HUES64 (cell line): Measurements from ENCODE around the gene HYAL4.
"Not testable (repeated sequence)": the region's sequence is repeated elsewhere in the genome, so short reads cannot be mapped to it uniquely, and the experiment has no call there.

Source experiments
- H3K27ac ChIP-seq: 2 replicates; pipeline ENCODE4 v1.7.0; 2013; ENCODE audit warnings: low read depth, low read length, inconsistent platforms
- H3K27me3 ChIP-seq: 2 replicates; pipeline ENCODE4 v1.6.1; 2013; ENCODE audit warnings: mild to moderate bottlenecking, low read length; ENCODE audit not compliant: insufficient read depth
- H3K36me3 ChIP-seq: 2 replicates; pipeline ENCODE4 v1.6.1; 2013; ENCODE audit warnings: mild to moderate bottlenecking, low read length; ENCODE audit not compliant: insufficient read depth
- H3K4me1 ChIP-seq: 2 replicates; pipeline ENCODE4 v1.6.1; 2013; ENCODE audit warnings: mild to moderate bottlenecking, low read length, moderate library complexity; ENCODE audit not compliant: insufficient read depth
- H3K4me3 ChIP-seq: 2 replicates; pipeline ENCODE4 v1.5.1; 2013; ENCODE audit warnings: mild to moderate bottlenecking, low read length, moderate library complexity
- H3K9ac ChIP-seq: 2 replicates; pipeline ENCODE4 v1.6.1; 2013; ENCODE audit warnings: mild to moderate bottlenecking, low read depth, low read length
- H3K9me3 ChIP-seq: 2 replicates; pipeline ENCODE4 v1.6.1; 2013; ENCODE audit warnings: low read depth, low read length; ENCODE audit not compliant: insufficient read depth
- WGBS: fragments of 150-250, 120-280 bp; methylation state at CpG from one replicate; pipeline ENCODE4 v1.1.7; 2013; ENCODE audit warnings: missing lambda C conversion rate; 5-methylcytosine and 5-hydroxymethylcytosine counted together

Gene HYAL4

GRCh38 chr7:123819001-123819400, 26.0 kb upstream of the HYAL4 start:
- Histone ChIP-seq H3K27ac (no peak overlapping the region), H3K36me3 (no peaks in the 10 kb centered on the region), H3K27me3 (no peaks in the 10 kb centered on the region), H3K9me3 (no peaks in the 10 kb centered on the region), H3K4me3 (no peak overlapping the region), H3K4me1 (no peaks in the 10 kb centered on the region), H3K9ac (no peak overlapping the region)
- WGBS = 84% methylated on average over 3 of the region's 4 CpGs

- H3K9me3 ChIP-seq = not testable (repeated sequence)
These were observed 25.2 kb upstream of the HYAL4 start for GRCh38 chr7:123819795-123820194.

GRCh38 chr7:123820864-123821263, 24.1 kb upstream of the HYAL4 start:
- Histone ChIP-seq H3K27ac (no peak overlapping the region), H3K9me3 (no peaks in the 10 kb centered on the region), H3K9ac (no peak overlapping the region), H3K4me1 (no peaks in the 10 kb centered on the region), H3K4me3 (no peak overlapping the region), H3K27me3 (no peaks in the 10 kb centered on the region), H3K36me3 (no peaks in the 10 kb centered on the region)
- WGBS = 99% methylated on average over 2 of the region's 2 CpGs

More at GRCh38 chr7:123819795-123820194, 25.2 kb upstream of the HYAL4 start:
- H3K27ac ChIP-seq, H3K36me3 ChIP-seq, H3K4me1 ChIP-seq, H3K27me3 ChIP-seq, H3K4me3 ChIP-seq, H3K9ac ChIP-seq: not testable (repeated sequence)
- 96% methylated on average over 4 of the region's 4 CpGs for WGBS

GRCh38 chr7:123821320-123821719, 23.6 kb upstream of the HYAL4 start:
- Histone ChIP-seq H3K27ac (no peak overlapping the region), H3K27me3 (no peaks in the 10 kb centered on the region), H3K9ac (no peak overlapping the region), H3K36me3 (no peaks in the 10 kb centered on the region), H3K9me3 (no peaks in the 10 kb centered on the region), H3K4me3 (no peak overlapping the region), H3K4me1 (no peaks in the 10 kb centered on the region)
- no CpG with 5 or more reads among the region's 1 CpG for WGBS

- no peaks in the 10 kb centered on the region for H3K9me3 ChIP-seq
- no peak overlapping the region for H3K27ac ChIP-seq
- WGBS = 92% methylated on average over 3 of the region's 3 CpGs
- H3K27me3 ChIP-seq = no peaks in the 10 kb centered on the region
- no peak overlapping the region for H3K4me3 ChIP-seq
- no peaks in the 10 kb centered on the region for H3K4me1 ChIP-seq
- no peaks in the 10 kb centered on the region for H3K36me3 ChIP-seq
- H3K9ac ChIP-seq = no peak overlapping the region
These were observed 20.8 kb upstream of the HYAL4 start for GRCh38 chr7:123823898-123824753.

GRCh38 chr7:123824754-123825067, 20.3 kb upstream of the HYAL4 start:
- no peaks in the 10 kb centered on the region for H3K36me3 ChIP-seq
- 60% methylated on average over 1 of the region's 1 CpG for WGBS
- no peak overlapping the region for H3K27ac ChIP-seq
- no peak overlapping the region for H3K4me3 ChIP-seq
- no peaks in the 10 kb centered on the region for H3K9me3 ChIP-seq
- H3K4me1 ChIP-seq = no peaks in the 10 kb centered on the region
- no peak overlapping the region for H3K9ac ChIP-seq
- no peaks in the 10 kb centered on the region for H3K27me3 ChIP-seq

- Histone ChIP-seq H3K9ac (no peak overlapping the region), H3K4me3 (no peak overlapping the region), H3K27ac (no peak overlapping the region), H3K9me3 (no peaks in the 10 kb centered on the region), H3K27me3 (no peaks in the 10 kb centered on the region), H3K36me3 (no peaks in the 10 kb centered on the region), H3K4me1 (no peaks in the 10 kb centered on the region)
- WGBS = 92% methylated on average over 2 of the region's 2 CpGs
These were observed 16.2 kb upstream of the HYAL4 start for GRCh38 chr7:123828805-123829204.

- no peaks in the 10 kb centered on the region for H3K9me3 ChIP-seq
- no peak overlapping the region for H3K4me3 ChIP-seq
- 92% methylated on average over 4 of the region's 4 CpGs for WGBS
- no peaks in the 10 kb centered on the region for H3K36me3 ChIP-seq
- no peaks in the 10 kb centered on the region for H3K4me1 ChIP-seq
- H3K27me3 ChIP-seq = no peaks in the 10 kb centered on the region
- no peak overlapping the region for H3K9ac ChIP-seq
- no peak overlapping the region for H3K27ac ChIP-seq
These were observed 8.3 kb upstream of the HYAL4 start for GRCh38 chr7:123836656-123837055.

- not testable (repeated sequence) for H3K4me3 ChIP-seq, H3K9me3 ChIP-seq, H3K36me3 ChIP-seq, H3K4me1 ChIP-seq, H3K9ac ChIP-seq, H3K27ac ChIP-seq, H3K27me3 ChIP-seq
- WGBS = 86% methylated on average over 1 of the region's 2 CpGs
These were observed 5.9 kb upstream of the HYAL4 start for GRCh38 chr7:123839106-123839505.

GRCh38 chr7:123844142-123844541, 827 bp upstream of the HYAL4 start:
- not testable (repeated sequence) for H3K27ac ChIP-seq, H3K9me3 ChIP-seq, H3K9ac ChIP-seq, H3K4me3 ChIP-seq, H3K4me1 ChIP-seq, H3K36me3 ChIP-seq, H3K27me3 ChIP-seq
- 95% methylated on average over 7 of the region's 7 CpGs for WGBS

- H3K9me3 ChIP-seq = no peaks in the 10 kb centered on the region
- no peak overlapping the region for H3K27ac ChIP-seq
- H3K9ac ChIP-seq = no peak overlapping the region
- H3K4me3 ChIP-seq = no peak overlapping the region
- 91% methylated on average over 1 of the region's 1 CpG for WGBS
- H3K36me3 ChIP-seq = no peaks in the 10 kb centered on the region
- no peaks in the 10 kb centered on the region for H3K4me1 ChIP-seq
- no peaks in the 10 kb centered on the region for H3K27me3 ChIP-seq
These were observed 851 bp downstream of the HYAL4 start for GRCh38 chr7:123845823-123846216.
